IPS-NIHi7 (cell line): ENCODE results near the gene PHLPP1.
"Not testable (repeated sequence)": the region's sequence is repeated elsewhere in the genome, so short reads cannot be mapped to it uniquely, and the experiment has no call there.

ENCODE experiments used
- DNase-seq: peaks from one replicate; pipeline ENCODE4 v3.0.0; 2012; ENCODE audit warnings: mixed read lengths; ENCODE audit errors: extremely low spot score

PHLPP1 gene

GRCh38 chr18:62773691-62774090 is 58.4 kb downstream of the PHLPP1 start:
- DNase-seq = no peak

DNA sequence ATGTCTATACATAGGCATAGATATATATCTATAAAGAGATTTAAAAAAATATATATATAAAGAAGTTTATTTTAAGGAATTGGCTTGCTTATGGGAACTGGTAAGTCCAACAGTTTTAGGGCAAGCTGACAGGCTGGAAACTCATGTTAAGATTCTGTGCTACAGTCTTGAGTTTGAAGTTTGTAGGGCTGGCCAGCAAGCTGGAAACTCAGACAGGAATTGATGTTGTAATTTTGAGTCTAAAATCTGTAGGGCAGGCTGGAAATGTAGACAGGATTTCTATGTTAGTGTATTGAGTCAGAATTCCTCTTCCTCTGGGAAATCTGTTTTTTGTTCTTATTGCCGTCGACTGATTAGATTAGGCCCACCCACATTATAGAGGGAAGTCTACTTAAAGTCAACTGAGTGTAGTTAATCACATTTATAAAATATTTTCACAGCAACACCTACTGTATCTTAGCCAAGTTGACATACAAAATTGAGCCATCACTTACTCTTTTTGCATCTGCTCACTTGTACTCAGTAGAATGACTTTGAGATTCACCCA is 60.8 kb downstream of the PHLPP1 start:
- DNase-seq = no peak

DNA sequence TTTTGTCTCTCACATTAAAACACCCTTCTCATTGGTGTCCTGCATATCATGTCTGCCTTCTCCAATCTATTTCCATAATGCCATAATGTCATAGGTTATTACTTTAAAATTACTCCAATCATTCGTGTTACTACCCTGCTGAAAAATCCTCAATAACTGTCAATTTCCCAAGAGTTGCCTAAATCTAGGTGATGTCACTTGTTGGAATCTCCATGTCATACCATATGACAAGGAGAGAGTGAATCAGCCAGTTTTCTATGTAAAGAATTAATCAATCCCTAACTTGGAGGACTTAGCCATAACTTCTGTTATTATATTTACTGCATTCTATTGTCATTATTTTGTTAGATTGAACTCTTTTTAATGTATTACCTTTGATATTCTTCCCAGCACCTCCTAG is 62.5 kb downstream of the PHLPP1 start:
- no peak for DNase-seq

DNA sequence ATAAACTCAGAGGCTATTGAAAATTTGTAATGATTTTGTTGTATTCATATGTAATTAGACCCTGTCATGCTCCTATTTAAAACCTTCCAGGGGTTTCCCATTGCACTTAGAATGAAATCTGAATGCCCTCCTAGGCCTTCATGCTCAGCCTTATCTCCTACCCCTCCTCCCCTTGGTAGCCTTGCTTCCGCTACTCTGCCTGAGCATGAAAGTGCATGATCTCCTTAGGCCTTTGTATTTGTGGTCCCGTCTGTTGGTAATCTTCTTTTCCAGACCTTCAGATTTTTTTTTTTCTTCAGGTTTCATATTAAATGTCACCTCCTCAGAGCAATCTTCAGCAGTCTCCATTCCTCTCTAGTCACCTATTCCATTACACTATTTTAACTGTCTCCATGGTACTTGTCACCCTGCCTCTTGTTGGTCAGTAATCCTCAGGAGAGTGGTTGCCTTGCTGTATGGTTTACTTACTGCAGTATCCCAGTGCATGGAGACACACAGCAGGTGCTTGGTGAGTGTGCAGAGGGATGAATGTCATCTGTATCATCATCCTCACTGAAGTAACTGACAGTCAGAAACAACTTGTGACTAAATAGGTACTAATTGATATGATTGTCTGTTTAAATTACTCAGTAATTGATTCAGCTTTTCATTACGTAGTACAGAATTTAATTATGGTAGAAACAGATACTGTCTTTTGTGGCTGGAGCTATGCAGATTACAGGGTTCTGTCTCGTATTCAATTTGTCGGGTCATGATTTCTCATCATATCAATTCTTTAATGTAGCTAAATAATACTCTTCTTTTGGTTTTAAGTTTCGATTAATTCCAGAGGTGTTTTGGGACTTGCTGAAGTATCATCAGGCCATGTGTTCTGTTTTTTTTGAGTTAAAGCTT is 63.9 kb downstream of the PHLPP1 start:
- peak; percentile 31 for DNase-seq

- DNase-seq = no peak
Observed at GRCh38 chr18:62781262-62781661, 65.9 kb downstream of the PHLPP1 start.

GRCh38 chr18:62781893-62782292 is 66.6 kb downstream of the PHLPP1 start:
- no peak for DNase-seq

DNA sequence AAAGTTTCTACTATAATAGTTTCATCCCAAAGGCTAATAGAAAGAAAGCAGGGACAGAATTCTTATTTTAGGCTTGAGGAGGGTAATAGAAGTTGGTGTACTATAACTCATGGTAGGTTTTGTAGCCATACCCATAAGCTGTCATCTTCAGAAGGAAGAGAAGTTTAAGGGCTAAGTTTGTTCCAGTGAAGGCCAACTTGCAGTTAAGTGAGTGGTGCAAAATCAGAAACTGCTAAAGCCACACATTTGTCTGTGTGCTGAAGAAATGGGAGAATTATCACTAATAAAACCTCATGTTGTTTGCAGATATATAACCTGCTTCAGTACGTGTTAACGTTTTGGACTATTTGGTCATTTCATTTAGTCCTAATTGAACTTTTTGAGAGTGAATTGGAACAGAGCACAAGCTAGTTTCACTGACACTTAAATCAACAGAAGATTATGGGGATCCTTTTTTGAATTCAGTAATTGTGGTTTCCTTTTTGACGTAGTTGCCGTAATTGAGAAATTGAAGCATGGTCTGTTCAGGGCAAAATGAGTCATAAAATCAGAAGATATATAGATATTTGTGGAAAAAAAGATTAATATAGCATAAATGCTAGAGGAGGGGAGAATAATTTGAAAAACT is 69.1 kb downstream of the PHLPP1 start:
- DNase-seq = no peak

DNA sequence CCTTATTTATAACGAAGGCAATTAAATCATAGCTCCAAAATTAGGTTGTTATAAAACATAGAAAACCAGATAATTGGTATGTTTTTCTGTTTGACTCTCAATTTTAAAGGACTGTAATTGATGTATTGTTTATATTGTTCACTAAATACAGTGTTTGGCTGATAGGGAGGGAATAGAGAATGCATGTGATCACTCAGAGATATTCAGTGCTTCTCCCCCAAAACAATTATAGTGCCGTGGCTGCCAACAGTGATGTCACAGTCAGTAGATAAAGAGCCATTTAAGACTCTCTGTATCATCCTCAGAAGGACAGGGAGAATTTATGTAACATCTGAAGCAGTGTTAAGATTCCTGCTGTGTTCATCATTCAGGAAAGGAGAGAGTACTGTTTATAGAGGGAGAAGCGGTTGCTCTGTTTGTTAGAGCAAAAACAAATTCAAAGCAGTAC is 69.6 kb downstream of the PHLPP1 start:
- DNase-seq = no peak

DNA sequence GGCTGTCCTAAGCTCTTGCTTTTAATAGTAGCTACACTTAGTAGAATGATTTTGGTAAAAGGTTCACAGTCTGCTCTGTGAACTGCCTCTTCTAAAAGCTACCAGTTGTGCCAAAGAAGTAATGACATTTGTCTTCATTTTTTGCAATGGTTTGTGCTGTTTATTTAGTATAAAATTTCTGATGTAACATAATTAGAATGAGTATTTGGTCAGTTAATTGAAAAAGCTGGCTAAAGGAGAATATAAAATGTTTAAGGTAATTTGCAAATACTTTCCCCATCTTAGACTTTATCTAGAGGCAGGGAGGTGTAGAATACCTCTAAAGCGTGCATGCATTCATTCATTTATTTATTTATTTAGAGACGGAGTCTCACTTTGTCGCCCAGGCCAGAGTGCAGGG is 71.3 kb downstream of the PHLPP1 start:
- no peak for DNase-seq

DNA sequence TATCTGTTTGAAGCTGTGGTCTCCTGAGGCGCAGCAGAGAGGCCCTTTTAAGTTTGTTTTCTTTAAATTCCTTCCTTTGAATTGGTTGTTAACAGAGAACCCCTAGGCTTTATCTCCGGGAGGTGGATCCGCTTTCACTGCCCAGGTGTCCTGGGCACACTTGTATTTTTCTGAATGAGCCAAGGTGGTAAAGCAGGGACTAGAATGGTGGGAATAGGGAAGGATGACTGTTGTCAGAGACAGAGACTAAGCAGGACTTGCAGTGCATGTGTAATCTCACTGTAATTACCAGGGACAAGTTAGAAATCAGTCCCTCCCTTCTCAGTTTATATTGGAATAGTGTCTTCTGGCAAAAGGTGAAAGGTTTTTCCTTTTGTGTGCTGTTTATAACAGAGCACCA is 72.8 kb downstream of the PHLPP1 start:
- DNase-seq = no peak

GRCh38 chr18:62788876-62789275 is 73.5 kb downstream of the PHLPP1 start:
- DNase-seq = no peak

DNA sequence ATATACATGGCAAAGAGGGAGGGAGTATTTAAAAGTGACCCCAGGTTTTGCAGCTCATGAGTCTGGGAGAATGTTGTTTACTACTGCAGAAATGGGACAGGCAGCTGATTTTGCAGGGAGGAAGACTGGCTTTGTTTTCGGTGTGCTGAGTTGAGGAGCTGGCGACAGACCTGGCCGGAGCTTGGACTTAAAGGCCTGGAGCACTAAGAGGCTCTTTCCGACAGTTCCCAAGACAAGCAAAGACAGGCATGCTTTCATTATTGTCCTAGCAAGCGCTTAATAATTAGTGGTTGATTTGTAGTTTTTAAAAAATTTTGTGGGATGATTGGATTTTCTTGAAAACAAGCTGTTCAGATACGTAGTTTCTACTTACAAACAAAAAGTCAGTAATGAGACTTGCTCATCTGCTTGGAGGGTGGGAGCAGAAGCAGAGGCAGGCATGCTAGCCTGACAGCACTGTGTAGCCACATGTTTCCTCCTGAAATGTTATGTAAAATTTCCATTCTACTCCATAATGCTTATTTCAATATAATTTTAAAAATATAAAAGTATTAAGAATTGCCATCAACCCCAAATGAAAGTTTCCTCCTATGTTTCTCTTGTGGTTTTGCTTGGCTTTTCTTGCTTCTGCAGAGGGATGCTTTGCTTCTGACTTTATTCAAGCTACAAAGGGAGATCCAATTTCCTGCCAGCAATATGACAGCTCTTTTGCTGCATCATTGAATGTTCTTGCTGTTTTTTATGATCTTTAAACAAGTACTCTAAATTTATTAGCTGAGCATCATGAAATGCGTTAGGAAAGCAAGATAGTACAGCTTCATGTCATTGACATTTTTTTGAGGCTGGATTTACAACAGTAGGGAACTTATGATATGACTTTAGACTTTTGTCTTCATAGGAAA is 75.8 kb downstream of the PHLPP1 start:
- no peak for DNase-seq

DNA sequence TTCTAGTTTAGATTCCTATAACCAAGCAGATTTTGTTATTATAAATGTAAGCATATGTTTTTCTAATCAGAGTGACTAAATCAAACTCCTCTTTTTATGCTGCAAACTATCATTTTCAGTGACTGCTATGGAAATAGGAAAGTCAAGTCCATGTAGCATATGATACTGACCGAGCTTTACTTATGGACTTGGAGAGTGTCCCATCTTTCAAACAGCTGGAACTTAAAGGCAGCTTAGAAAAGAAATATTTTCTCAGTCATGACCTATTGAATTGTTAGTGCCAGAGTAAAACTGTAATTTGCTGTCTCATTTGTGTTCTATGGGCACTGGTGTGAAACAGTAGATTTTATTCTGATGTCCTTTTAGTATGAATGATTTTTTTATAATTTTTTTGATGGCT is 76.7 kb downstream of the PHLPP1 start:
- DNase-seq = no peak

GRCh38 chr18:62795813-62796212 is 80.5 kb downstream of the PHLPP1 start:
- no peak for DNase-seq

GRCh38 chr18:62796216-62796621 is 80.9 kb downstream of the PHLPP1 start:
- no peak for DNase-seq

DNA sequence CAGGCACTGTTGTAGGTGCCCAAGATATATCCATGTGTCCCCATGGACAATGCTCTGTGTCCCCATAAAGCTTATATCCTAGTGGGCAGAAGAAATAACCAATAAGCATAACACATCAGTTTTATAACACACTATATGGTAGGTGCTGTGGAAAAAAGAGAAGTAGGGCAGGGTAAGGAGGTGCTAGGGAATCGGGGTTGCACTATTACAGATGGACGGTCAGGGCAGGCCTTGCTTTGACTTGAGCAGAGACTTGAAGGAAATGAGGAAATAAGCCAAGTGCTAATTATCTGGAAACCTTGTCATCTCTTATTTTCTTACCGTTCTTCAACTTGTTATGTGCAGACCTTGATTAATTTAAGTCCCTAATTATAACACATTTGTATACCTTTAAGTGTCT is 82.0 kb downstream of the PHLPP1 start:
- DNase-seq = no peak

DNA sequence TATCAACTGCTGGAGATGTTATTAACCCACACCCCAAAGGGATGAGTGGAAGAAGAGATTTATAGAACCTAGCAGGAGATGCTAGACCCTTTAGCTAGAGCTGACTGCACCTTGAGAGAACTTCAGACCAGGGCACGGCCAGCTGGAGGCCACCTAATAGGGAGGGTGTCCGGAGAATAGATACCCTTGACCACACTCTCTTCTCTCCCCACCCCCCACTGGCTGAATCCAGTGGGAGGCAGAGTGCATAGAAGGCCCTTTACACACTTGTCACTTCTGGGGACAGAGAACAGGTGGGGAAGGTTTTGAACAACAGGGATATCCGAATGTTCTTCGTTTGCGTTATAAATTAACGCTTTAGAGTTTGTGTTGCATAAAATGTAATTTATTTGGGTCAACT is 84.6 kb downstream of the PHLPP1 start:
- no peak for DNase-seq

DNA sequence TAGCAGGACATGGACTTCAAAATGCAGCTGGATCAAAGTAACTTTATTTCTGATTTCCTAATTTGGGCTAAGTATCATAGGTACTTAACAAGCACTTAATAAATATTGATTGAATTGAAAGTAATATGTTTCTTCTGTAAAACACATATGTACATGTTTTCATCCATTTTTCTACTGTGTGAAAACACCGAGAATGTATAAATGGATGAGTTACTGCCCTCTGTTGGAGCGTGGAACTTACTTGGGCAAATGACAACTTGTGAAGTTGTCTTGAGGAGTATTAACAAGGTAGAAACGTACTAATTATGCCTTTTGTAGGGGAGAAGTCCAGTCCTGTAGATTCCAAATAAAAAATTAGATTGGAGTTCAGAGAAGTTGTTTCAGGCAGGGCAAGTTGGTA is 87.2 kb downstream of the PHLPP1 start:
- DNase-seq = no peak

GRCh38 chr18:62807396-62807795 is 92.1 kb downstream of the PHLPP1 start:
- no peak for DNase-seq

DNA sequence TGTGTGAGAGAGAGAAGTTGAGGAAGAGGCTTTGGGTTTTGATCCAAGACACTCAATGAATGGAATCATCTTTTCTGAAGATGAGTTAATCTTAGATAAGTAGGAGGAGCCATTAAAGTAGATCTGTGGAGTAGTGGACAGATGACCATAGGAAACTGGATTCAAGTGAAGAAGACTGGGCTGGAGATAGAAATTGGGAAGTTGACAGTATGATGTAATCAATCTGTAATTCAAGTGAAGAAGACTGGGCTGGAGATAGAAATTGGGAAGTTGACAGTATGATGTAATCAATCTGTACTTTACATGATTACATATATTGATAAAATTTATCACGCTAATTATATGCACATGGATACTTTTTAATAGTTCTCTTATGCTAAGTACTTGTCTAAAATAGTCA is 92.8 kb downstream of the PHLPP1 start:
- no peak for DNase-seq

- DNase-seq = not testable (repeated sequence)
Observed at GRCh38 chr18:62809445-62809844, 94.1 kb downstream of the PHLPP1 start.

DNA sequence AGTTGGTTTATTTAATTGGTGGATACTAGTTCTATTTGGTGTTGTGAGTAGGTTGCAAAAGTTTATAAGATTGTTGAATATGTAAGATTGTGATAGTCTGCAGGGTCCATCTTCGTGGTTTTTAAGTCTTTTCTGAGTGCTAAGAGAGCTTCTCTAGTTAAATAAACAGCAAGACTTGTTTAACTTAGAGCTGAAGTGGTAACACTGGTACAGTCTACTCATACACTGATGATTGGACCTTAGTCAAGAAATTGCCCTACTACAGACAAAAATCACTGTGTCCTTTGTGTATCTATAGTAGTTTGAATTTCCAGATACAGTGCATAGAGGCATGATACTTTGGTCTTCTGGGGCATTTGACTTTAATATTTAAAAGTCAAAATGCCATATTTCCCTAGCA is 94.6 kb downstream of the PHLPP1 start:
- DNase-seq = no peak
